Naive thymus-derived CD4-positive, alpha-beta T cell (primary cell): ENCODE data around the gene UBN2. TPM values are rescaled to one million over a fixed set of nuclear protein-coding genes. Genes with fewer than 3 reads are reported as not detected.

ENCODE experiments used
- ATAC-seq: fragments of 150-1000 bp; cut with Tn5 transposase; 2 replicates; pipeline ENCODE4 v1.10.0; 2021; ENCODE audit warnings: mild to moderate bottlenecking, moderate library complexity
- CTCF ChIA-PET: fragments of 350-600 bp; sonication (Branson Sonifier 250); formaldehyde crosslinking; loops from one replicate; lab custom pipeline; 2021; ENCODE audit warnings: antibody characterized with exemption; lab: Charles Lee
- POLR2A ChIA-PET: fragments of 350-600 bp; sonication (Branson Sonifier 250); formaldehyde crosslinking; loops from one replicate; lab custom pipeline; 2021; ENCODE audit warnings: antibody characterized with exemption, inconsistent platforms; lab: Charles Lee
- DNase-seq, 9 donors: peaks; one replicate each; pipeline versions ENCODE4 v3.0.0 to v3.0.0-alpha.2; 2020 to 2022; ENCODE audit warnings: mixed read lengths in 1 of 9
- H3K27ac ChIP-seq: one replicate; pipeline ENCODE4 v1.7.0; 2013; ENCODE audit warnings: mild to moderate bottlenecking, low read depth, low read length, moderate library complexity
- H3K27me3 ChIP-seq, 2 donors: one replicate each; pipeline ENCODE4 v1.7.0; 2013; ENCODE audit warnings: low read length in 2 of 2, mild to moderate bottlenecking in 2 of 2, moderate library complexity in 2 of 2; ENCODE audit not compliant: control insufficient read depth in 2 of 2, insufficient read depth in 2 of 2
- H3K36me3 ChIP-seq, 3 experiments: 1 replicate in 2 of 3; 2 replicates in 1 of 3; pipeline ENCODE4 v1.7.0; 2013; ENCODE audit warnings: low read length in 3 of 3, mild to moderate bottlenecking in 3 of 3, moderate library complexity in 1 of 3; ENCODE audit not compliant: insufficient read depth in 3 of 3, control insufficient read depth in 2 of 3
- H3K4me1 ChIP-seq, 2 donors: one replicate each; pipeline ENCODE4 v1.7.0; 2013; ENCODE audit warnings: low read length in 2 of 2, mild to moderate bottlenecking in 2 of 2, moderate library complexity in 1 of 2; ENCODE audit not compliant: control insufficient read depth in 2 of 2, insufficient read depth in 2 of 2
- H3K4me3 ChIP-seq: 2 replicates; pipeline ENCODE4 v1.7.0; 2013; ENCODE audit warnings: mild to moderate bottlenecking, low read length
- H3K9me3 ChIP-seq, 3 experiments: 1 replicate in 2 of 3; 2 replicates in 1 of 3; pipeline ENCODE4 v1.7.0; 2013; ENCODE audit warnings: low read length in 3 of 3; ENCODE audit not compliant: control insufficient read depth in 2 of 3
- H3K27ac Mint-ChIP-seq, 9 donors: one replicate each; pipeline ENCODE4 v1.8.0; 2020 to 2022; ENCODE audit warnings: mixed read lengths in 9 of 9, mild to moderate bottlenecking in 8 of 9, moderate library complexity in 5 of 9, inconsistent platforms in 2 of 9
- H3K27me3 Mint-ChIP-seq, 5 donors: one replicate each; pipeline ENCODE4 v1.8.0; 2021 to 2022; ENCODE audit warnings: mixed read lengths in 5 of 5, mild to moderate bottlenecking in 1 of 5
- H3K36me3 Mint-ChIP-seq, 5 donors: one replicate each; pipeline ENCODE4 v1.8.0; 2020 to 2022; ENCODE audit warnings: mixed read lengths in 5 of 5, mild to moderate bottlenecking in 3 of 5, inconsistent platforms in 1 of 5
- H3K4me1 Mint-ChIP-seq, 7 donors: one replicate each; pipeline ENCODE4 v1.8.0; 2020 to 2022; ENCODE audit warnings: mixed read lengths in 7 of 7, mild to moderate bottlenecking in 3 of 7, inconsistent platforms in 1 of 7
- H3K4me3 Mint-ChIP-seq, 10 donors: one replicate each; pipeline ENCODE4 v1.8.0; 2020 to 2022; ENCODE audit warnings: mild to moderate bottlenecking in 10 of 10, mixed read lengths in 10 of 10, moderate library complexity in 6 of 10, inconsistent platforms in 2 of 10
- H3K9me3 Mint-ChIP-seq, 11 donors: one replicate each; pipeline ENCODE4 v1.8.0; 2020 to 2022; ENCODE audit warnings: mixed read lengths in 11 of 11, mild to moderate bottlenecking in 4 of 11, inconsistent platforms in 1 of 11, moderate library complexity in 1 of 11
- intact Hi-C, 2 donors: fragments of 100-400 bp; cut with micrococcal nuclease; formaldehyde crosslinking; loops; one replicate each; pipeline ENCODE4 v1.15.1; 2023
- polyA plus RNA-seq, 2 donors: library from polyadenylated mRNA; unstranded; fragments of 300-500 nt; fragmentation: Illumina TruSeq; gene quantifications; one replicate each; pipeline ENCODE4 v1.2.3, GENCODE V29; 2021
- total RNA-seq, 6 experiments: library from RNA in 5 of 6; stranded (reverse) in 5 of 6; gene quantifications; 1 replicate in 5 of 6; 2 replicates in 1 of 6; pipeline ENCODE4 v1.2.3 and lab custom pipeline; 2021 to 2026

UBN2 gene
- total and polyA plus RNA-seq, 7 experiments from 2014 or later = 1.1 to 31.2 (median 19.3) TPM

DNA sequence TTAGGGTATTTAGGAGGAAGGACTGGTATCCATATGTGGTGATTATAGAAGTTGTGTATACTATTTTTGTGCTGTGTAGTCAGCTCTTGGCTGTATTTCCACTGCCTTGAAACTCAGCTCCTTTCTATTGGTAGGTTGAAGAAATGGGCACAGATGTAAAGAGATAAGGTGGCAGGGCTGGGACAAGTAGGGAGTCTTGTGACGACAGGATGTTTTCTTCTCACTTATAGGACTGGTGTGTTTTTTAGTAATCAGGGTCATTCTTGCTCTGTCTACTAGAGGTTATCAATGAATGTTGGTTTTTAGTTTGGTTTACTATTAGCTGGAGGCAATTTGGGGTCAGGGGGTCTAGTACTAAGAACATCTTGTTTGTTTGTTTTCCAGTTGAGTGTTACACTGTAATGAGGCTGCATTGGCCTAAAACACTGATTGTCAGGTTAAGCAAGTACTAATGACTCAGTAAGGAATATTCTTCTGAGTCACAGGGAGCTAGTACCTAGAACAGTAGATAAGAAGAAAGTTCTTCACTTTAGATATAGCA, 11.8 kb downstream of the UBN2 start:
- Mint-ChIP-seq H3K9me3 (no peaks in the 10 kb centered on the region), H3K27ac (peak overlapping the region in 1 of 9 donors; percentile 74), H3K4me3 (no peak overlapping the region), H3K27me3 (no peaks in the 10 kb centered on the region), H3K36me3 (peaks cover 10 to 62% (median 50%) of the 10 kb centered on the region in 5 donors), H3K4me1 (peaks cover 9 to 15% (median 11%) of the 10 kb centered on the region in 7 donors)
- no peaks in the 10 kb centered on the region for H3K4me1 ChIP-seq
- intact Hi-C loops = no loop called here
- H3K27me3 ChIP-seq = no peaks in the 10 kb centered on the region
- ChIA-PET POLR2A (no interaction called here), CTCF (no interaction called here)
- no peak overlapping the region for H3K27ac ChIP-seq
- H3K4me3 ChIP-seq = no peak overlapping the region
- DNase-seq = no peak
- no peak for ATAC-seq
- no peaks in the 10 kb centered on the region for H3K9me3 ChIP-seq
- peaks cover 0 to 17% (median 0%) of the 10 kb centered on the region in 3 experiments for H3K36me3 ChIP-seq

DNA sequence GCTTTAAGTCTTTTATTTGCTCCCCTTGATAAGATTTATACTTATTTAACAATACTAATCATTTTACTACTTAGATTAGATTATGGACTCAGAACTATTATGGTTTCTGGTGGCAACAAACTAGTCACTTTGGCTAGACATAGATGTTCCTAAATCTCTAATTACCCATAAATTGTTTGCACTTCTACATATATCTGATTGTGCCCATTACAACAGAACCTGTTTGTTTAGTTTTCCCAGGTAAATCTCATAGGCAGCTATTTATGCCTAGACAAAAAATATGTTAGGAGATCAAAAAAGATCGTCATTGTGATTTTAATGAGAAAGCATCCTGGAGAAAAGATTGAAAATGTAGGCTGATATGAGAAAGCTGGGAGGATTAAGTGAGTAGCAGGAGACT, 14.4 kb downstream of the UBN2 start:
- peaks cover 0 to 18% (median 0%) of the 10 kb centered on the region in 3 experiments for H3K36me3 ChIP-seq

DNA sequence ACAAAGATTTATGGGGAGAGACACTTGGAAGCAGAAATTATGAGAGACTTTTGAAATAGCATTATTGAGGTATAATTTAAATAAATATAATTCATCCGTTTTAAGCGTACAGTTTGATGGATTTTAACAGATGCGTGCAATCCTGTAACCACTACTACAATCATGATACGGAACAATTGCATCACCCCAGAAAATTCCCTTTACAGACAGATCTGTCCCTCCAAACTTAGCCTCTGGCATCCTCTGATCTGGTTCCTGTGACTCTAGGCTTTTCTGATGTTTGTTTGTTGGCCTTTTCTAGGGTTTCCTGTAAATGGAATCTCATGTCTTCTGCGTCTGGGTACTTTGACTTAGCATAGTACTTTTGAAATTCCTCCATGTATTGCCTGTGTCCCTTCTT, 15.5 kb downstream of the UBN2 start:
- H3K4me1 Mint-ChIP-seq = peaks cover 10 to 15% (median 14%) of the 10 kb centered on the region in 7 donors
- ChIA-PET CTCF (no interaction called here), POLR2A (no interaction called here)
- Histone ChIP-seq H3K4me1 (no peaks in the 10 kb centered on the region), H3K27ac (no peak overlapping the region), H3K9me3 (no peaks in the 10 kb centered on the region), H3K27me3 (no peaks in the 10 kb centered on the region), H3K4me3 (no peak overlapping the region), H3K36me3 (peaks cover 0 to 18% (median 1%) of the 10 kb centered on the region in 3 experiments)
- H3K4me3 Mint-ChIP-seq = no peak overlapping the region
- intact Hi-C loops = no loop called here
- peaks cover 10 to 57% (median 40%) of the 10 kb centered on the region in 5 donors for H3K36me3 Mint-ChIP-seq
- DNase-seq (no peak), ATAC-seq (no peak)
- H3K9me3 Mint-ChIP-seq = no peaks in the 10 kb centered on the region
- no peak overlapping the region for H3K27ac Mint-ChIP-seq
- no peaks in the 10 kb centered on the region for H3K27me3 Mint-ChIP-seq

More for the DNA sequence above, 14.4 kb downstream of the UBN2 start:
- CTCF ChIA-PET = interaction anchor here (0.7 kb wide), 1 partner anchor 230 kb away, joined by 3 read pairs; no protein-coding TSS in a partner anchor
- ATAC-seq (no peak), DNase-seq (no peak)
- no peak overlapping the region for H3K4me3 Mint-ChIP-seq
- no peaks in the 10 kb centered on the region for H3K9me3 Mint-ChIP-seq
- H3K4me1 Mint-ChIP-seq = peaks cover 10 to 18% (median 15%) of the 10 kb centered on the region in 7 donors
- H3K9me3 ChIP-seq = no peaks in the 10 kb centered on the region
- no peaks in the 10 kb centered on the region for H3K27me3 Mint-ChIP-seq
- POLR2A ChIA-PET = no interaction called here
- no peak overlapping the region for H3K4me3 ChIP-seq
- no peak overlapping the region for H3K27ac ChIP-seq
- H3K4me1 ChIP-seq = no peaks in the 10 kb centered on the region
- intact Hi-C loops = no loop called here
- H3K27ac Mint-ChIP-seq = no peak overlapping the region
- peaks cover 10 to 57% (median 45%) of the 10 kb centered on the region in 5 donors for H3K36me3 Mint-ChIP-seq
- H3K27me3 ChIP-seq = no peaks in the 10 kb centered on the region

DNA sequence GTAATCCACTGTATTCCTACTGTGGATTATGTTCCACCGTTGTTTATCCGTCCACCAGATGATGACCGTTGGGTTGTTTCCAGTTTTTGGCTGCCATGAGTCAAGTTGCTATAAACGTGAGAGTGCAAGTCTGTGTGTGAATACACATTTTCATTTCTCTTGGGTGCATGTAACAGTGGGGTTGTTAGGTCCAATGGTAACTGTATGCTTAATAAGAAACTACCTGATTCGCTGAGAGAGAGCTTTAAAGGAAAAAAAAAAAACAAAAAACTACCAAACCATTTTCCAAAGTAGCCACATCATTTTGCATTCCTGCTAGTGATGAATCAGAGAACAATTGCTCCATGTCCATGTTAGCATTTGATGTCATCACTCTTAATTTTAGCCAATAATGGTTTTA, 15.9 kb downstream of the UBN2 start:
- intact Hi-C loops = no loop called here
- no peak for DNase-seq
- H3K27ac ChIP-seq = no peak overlapping the region

DNA sequence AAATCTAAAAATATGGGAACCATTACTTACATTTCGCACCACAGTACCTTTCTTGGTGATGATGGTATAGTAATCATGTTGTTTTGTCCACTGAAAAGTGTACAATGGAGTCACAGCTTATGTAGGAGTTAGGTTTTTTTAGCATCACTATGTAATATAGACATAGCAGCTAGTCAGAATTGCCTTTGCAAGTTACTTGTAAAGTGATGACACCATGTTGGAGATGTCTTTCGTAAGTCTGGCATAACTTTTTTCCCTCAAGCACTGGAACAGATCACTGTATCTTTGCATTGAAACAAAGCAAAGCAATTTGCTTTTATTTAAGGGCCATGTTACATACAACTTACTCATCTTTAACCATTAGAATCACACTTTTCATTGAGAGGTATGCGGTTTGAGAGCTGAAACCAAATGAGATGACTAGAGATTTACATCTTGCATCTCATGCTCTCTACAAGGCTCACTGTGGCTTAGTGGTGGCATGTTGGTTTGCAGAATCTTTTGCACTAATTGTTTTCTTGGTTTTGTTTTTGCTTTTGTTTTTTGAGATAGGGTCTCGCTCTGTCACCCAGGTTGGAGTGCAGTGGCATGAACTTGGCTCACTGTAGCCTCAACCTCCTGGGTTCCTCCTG, 18.3 kb downstream of the UBN2 start:
- Mint-ChIP-seq H3K4me1 (peaks cover 6 to 15% (median 10%) of the 10 kb centered on the region in 7 donors), H3K27ac (no peak overlapping the region), H3K36me3 (peaks cover 10 to 52% (median 42%) of the 10 kb centered on the region in 5 donors), H3K9me3 (no peaks in the 10 kb centered on the region), H3K27me3 (no peaks in the 10 kb centered on the region), H3K4me3 (no peak overlapping the region)
- H3K4me3 ChIP-seq = no peak overlapping the region
- peaks cover 0 to 21% (median 21%) of the 10 kb centered on the region in 3 experiments for H3K36me3 ChIP-seq
- ChIA-PET POLR2A (no interaction called here), CTCF (no interaction called here)
- no peaks in the 10 kb centered on the region for H3K4me1 ChIP-seq
- no peaks in the 10 kb centered on the region for H3K27me3 ChIP-seq
- H3K27ac ChIP-seq = no peak overlapping the region
- ATAC-seq (no peak), DNase-seq (no peak)
- intact Hi-C loops = no loop called here
- no peaks in the 10 kb centered on the region for H3K9me3 ChIP-seq

More for the DNA sequence above, 15.9 kb downstream of the UBN2 start:
- no peak overlapping the region for H3K4me3 Mint-ChIP-seq
- H3K27me3 Mint-ChIP-seq = no peaks in the 10 kb centered on the region
- no peaks in the 10 kb centered on the region for H3K9me3 Mint-ChIP-seq
- peaks cover 10 to 60% (median 45%) of the 10 kb centered on the region in 5 donors for H3K36me3 Mint-ChIP-seq
- Histone ChIP-seq H3K4me3 (no peak overlapping the region), H3K4me1 (no peaks in the 10 kb centered on the region), H3K36me3 (peaks cover 0 to 18% (median 5%) of the 10 kb centered on the region in 3 experiments), H3K27me3 (no peaks in the 10 kb centered on the region), H3K9me3 (no peaks in the 10 kb centered on the region)
- peak overlapping the region in 1 of 9 donors; percentile 26 for H3K27ac Mint-ChIP-seq
- H3K4me1 Mint-ChIP-seq = peaks cover 10 to 15% (median 14%) of the 10 kb centered on the region in 7 donors
- ChIA-PET CTCF (no interaction called here), POLR2A (no interaction called here)
- ATAC-seq = no peak

DNA sequence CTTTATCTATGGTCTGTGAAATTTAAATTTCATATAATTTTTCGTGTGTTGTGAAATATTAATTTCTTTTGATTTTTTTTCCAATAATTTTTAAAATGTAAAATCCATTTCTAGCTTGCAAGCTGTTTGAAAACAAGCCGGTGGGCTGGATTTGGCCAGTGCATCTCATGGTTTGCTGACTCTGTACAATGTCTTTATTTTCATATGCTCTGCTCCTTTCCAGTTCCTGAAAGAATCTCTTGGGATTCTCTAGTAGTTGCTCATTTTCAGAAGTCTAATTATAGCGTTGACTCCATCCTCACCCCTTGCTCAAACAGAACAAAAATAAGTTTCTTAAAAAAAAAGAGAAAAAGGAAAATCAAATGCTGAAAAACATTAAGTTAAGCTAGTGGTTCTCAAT, 21.4 kb downstream of the UBN2 start:
- Histone ChIP-seq H3K9me3 (no peaks in the 10 kb centered on the region), H3K36me3 (peaks cover 0 to 21% (median 12%) of the 10 kb centered on the region in 3 experiments), H3K27ac (no peak overlapping the region), H3K4me1 (no peaks in the 10 kb centered on the region), H3K27me3 (no peaks in the 10 kb centered on the region), H3K4me3 (no peak overlapping the region)
- POLR2A ChIA-PET = interaction anchor here (0.5 kb wide), 1 partner anchor 102 kb away, joined by 6 read pairs; no protein-coding TSS in a partner anchor
- intact Hi-C loops = no loop called here
- Mint-ChIP-seq H3K4me1 (peaks cover 0 to 6% (median 5%) of the 10 kb centered on the region in 7 donors), H3K4me3 (no peak overlapping the region), H3K27ac (no peak overlapping the region), H3K36me3 (peaks cover 0 to 42% (median 30%) of the 10 kb centered on the region in 5 donors), H3K27me3 (no peaks in the 10 kb centered on the region), H3K9me3 (no peaks in the 10 kb centered on the region)
- CTCF ChIA-PET = no interaction called here
- no peak for DNase-seq
- no peak for ATAC-seq
